Gastrocnemius medialis (tissue), 4 donors: ENCODE measurements around the gene IQGAP3. TPM values are rescaled to one million over a fixed set of nuclear protein-coding genes. Genes with fewer than 3 reads are reported as not detected.

ENCODE experiments used
- ATAC-seq, 2 donors: fragments of 150-250 bp; one replicate each; pipeline ENCODE4 v1.9.1; 2016
- DNase-seq, 2 donors: peaks; one replicate each; pipeline ENCODE4 v3.0.0-alpha.2; 2019
- H3K27ac ChIP-seq, 4 donors: fragments of 200-600 bp; sonication (generic); 1 replicate in 1 of 4; 2 replicates in 3 of 4; pipeline ENCODE4 v1.5.1; 2016 to 2018; ENCODE audit warnings: mild to moderate bottlenecking in 2 of 4, moderate library complexity in 1 of 4
- H3K27me3 ChIP-seq, 3 donors: fragments of 200-600 bp; sonication (generic) in 2 of 3; 1 replicate in 1 of 3; 2 replicates in 2 of 3; pipeline versions ENCODE4 v1.5.1 to v1.6.0; 2016 to 2019; ENCODE audit warnings: mild to moderate bottlenecking in 1 of 3, moderate library complexity in 1 of 3
- H3K36me3 ChIP-seq, 2 donors: fragments of 200-600 bp; sonication (generic) in 1 of 2; one replicate each; pipeline ENCODE4 v1.5.1; 2017 to 2018
- H3K4me1 ChIP-seq, 2 donors: fragments of 200-600 bp; sonication (generic) in 1 of 2; one replicate each; pipeline ENCODE4 v1.5.1; 2016 to 2017; ENCODE audit warnings: mild to moderate bottlenecking in 2 of 2
- H3K4me3 ChIP-seq, 4 donors: fragments of 200-600 bp; sonication (generic) in 3 of 4; 1 replicate in 1 of 4; 2 replicates in 3 of 4; pipeline ENCODE4 v1.5.1; 2016 to 2019; ENCODE audit warnings: mild to moderate bottlenecking in 2 of 4
- H3K9me3 ChIP-seq, 3 donors: fragments of 200-600 bp; sonication (generic) in 2 of 3; 1 replicate in 1 of 3; 2 replicates in 2 of 3; pipeline ENCODE4 v1.5.1; 2016 to 2019
- POLR2A ChIP-seq, 2 donors: fragments of 450-650 bp; IDR thresholded peaks; one replicate each; pipeline ENCODE4 v1.6.1; 2017; ENCODE audit warnings: antibody characterized with exemption in 2 of 2, mild to moderate bottlenecking in 2 of 2, moderate library complexity in 2 of 2
- in situ Hi-C, 4 donors: fragments of 200-750 bp; cut with MboI; loops; one replicate each; pipeline versions ENCODE4 v1.15.0 to v1.8.0; 2017; ENCODE audit warnings: low sequenced_read_pairs in 4 of 4
- intact Hi-C: fragments of 100-400 bp; cut with DNase I; formaldehyde crosslinking; loops from one replicate; pipeline ENCODE4 v1.15.1; 2023; ENCODE audit warnings: low total_unique reads
- total RNA-seq, 4 donors: library from RNA; depleted of rRNA; stranded (reverse); fragments of >200 nt; gene quantifications; one replicate each; pipeline versions ENCODE4 v1.1.0 to v1.2.3, GENCODE V29; 2016
- TF ChIP-seq, protein P1 (sequence below), 5 experiments: fragments of 450-650 bp in 3 of 5; fragments of 200-600 bp in 2 of 5; sonication (generic) in 2 of 5; IDR thresholded peaks in 4 of 5; conservative IDR thresholded peaks in 1 of 5; 1 replicate in 4 of 5; 2 replicates in 1 of 5; pipeline ENCODE4 v1.5.1; 2016 to 2019; ENCODE audit warnings: antibody characterized with exemption in 5 of 5, mild to moderate bottlenecking in 3 of 5, moderate library complexity in 3 of 5

The IQGAP3 gene
- total RNA-seq, 4 donors from 2014 or later: 0.20 to 0.55 TPM; not detected in 2

DNA sequence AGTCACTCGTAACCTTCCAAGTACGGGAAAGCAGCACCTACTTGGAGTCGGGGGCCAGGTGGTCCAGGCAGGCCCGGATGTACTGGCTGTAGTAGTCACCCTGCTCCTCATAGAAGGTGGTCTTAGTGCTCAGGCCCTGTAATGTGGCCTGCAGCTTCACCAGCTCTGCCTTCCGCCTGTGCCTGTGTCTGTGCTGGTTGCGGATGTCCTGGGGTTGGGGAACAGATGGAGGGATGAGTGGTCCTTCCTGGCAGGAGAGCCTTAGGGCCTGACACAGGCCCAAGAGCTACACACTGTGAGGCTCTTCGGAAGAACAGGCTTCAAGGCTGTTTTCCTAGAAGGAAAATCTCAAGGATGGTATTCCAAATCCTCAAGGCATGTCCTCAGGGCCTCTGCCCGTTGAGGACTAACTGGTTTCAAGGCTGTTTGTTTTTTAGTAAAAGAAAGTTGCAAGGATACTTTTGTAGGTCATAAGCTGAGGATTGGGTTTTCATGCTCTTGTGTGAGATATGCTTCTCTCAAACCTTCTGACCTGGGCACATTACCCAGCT, 43.4 kb downstream of the IQGAP3 start:
- H3K27ac ChIP-seq: no peak overlapping the region
- intact Hi-C loops: no loop called here
- no peaks in the 10 kb centered on the region for H3K36me3 ChIP-seq
- H3K4me1 ChIP-seq: peaks cover 0 to 6% of the 10 kb centered on the region in 2 donors
- DNase-seq (peak in 1 of 2 donors; percentile 9), ATAC-seq (no peak)
- TF ChIP-seq, protein P1, sequence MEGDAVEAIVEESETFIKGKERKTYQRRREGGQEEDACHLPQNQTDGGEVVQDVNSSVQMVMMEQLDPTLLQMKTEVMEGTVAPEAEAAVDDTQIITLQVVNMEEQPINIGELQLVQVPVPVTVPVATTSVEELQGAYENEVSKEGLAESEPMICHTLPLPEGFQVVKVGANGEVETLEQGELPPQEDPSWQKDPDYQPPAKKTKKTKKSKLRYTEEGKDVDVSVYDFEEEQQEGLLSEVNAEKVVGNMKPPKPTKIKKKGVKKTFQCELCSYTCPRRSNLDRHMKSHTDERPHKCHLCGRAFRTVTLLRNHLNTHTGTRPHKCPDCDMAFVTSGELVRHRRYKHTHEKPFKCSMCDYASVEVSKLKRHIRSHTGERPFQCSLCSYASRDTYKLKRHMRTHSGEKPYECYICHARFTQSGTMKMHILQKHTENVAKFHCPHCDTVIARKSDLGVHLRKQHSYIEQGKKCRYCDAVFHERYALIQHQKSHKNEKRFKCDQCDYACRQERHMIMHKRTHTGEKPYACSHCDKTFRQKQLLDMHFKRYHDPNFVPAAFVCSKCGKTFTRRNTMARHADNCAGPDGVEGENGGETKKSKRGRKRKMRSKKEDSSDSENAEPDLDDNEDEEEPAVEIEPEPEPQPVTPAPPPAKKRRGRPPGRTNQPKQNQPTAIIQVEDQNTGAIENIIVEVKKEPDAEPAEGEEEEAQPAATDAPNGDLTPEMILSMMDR (IDR thresholded peaks at IDR 0.05 in 4 of 5, conservative IDR thresholded peaks at IDR 0.05 in 1 of 5): no peak
- TF ChIP-seq POLR2A (IDR thresholded peaks at IDR 0.05): no peak
- H3K27me3 ChIP-seq: no peaks in the 10 kb centered on the region
- no peak overlapping the region for H3K4me3 ChIP-seq
- no peaks in the 10 kb centered on the region for H3K9me3 ChIP-seq
- in situ Hi-C loops: no loop called here

DNA sequence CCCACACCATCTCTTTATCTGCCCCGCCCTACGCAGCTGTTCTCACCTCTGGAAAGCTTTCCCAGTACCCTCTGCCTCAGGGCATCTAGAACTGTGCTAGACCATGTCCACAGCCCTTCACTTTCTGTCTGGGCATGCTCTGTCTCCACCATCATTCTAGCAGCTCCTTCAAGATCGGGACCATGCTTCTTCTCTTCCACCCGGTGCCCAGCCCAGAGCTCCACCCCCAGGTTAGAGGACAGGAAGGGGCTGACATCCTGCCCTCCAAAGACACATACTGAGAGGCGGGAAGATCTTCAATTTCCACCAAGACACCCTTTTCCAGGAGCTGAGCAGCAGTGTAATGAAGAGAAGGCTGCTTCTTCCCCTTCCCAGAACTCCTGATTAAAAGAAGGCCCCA, 44.1 kb downstream of the IQGAP3 start:
- no peak overlapping the region for H3K4me3 ChIP-seq
- peak in 1 of 2 donors; percentile 5 for DNase-seq
- no peak overlapping the region for H3K27ac ChIP-seq
- no peaks in the 10 kb centered on the region for H3K27me3 ChIP-seq
- no peaks in the 10 kb centered on the region for H3K36me3 ChIP-seq
- in situ Hi-C loops: no loop called here
- no peaks in the 10 kb centered on the region for H3K9me3 ChIP-seq
- TF ChIP-seq, protein P1 (IDR thresholded peaks at IDR 0.05 in 4 of 5, conservative IDR thresholded peaks at IDR 0.05 in 1 of 5): no peak
- no peak for TF ChIP-seq POLR2A (IDR thresholded peaks at IDR 0.05)
- H3K4me1 ChIP-seq: peaks cover 0 to 6% of the 10 kb centered on the region in 2 donors
- intact Hi-C loops: no loop called here
- no peak for ATAC-seq

DNA sequence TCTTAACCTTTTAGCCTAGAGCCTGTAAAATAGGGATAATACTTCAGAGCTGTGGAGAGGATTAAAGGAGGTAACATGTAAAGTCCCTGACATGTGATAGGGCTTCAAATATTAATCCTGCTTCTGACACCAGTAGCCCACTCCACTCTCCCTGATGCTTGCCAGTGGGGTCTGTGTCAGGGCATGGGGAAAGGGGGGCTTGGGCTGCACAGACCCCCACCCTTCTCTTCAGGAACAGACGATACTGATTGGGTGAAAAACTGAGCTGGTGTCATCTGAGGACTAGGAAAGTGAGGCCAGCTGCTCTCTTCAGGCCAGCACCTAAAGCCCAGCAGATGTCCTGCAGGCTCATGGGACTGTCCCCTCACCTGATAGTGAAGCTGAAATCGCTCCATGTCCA, 44.8 kb downstream of the IQGAP3 start:
- ATAC-seq (no peak), DNase-seq (no peak)
- no peak overlapping the region for H3K4me3 ChIP-seq
- H3K36me3 ChIP-seq: no peaks in the 10 kb centered on the region
- in situ Hi-C loops (no loop called here), intact Hi-C loops (no loop called here)
- H3K27ac ChIP-seq: no peak overlapping the region
- H3K27me3 ChIP-seq: no peaks in the 10 kb centered on the region
- TF ChIP-seq, protein P1 (IDR thresholded peaks at IDR 0.05 in 4 of 5, conservative IDR thresholded peaks at IDR 0.05 in 1 of 5): no peak
- no peak for TF ChIP-seq POLR2A (IDR thresholded peaks at IDR 0.05)
- H3K9me3 ChIP-seq: no peaks in the 10 kb centered on the region
- peaks cover 0 to 3% of the 10 kb centered on the region in 2 donors for H3K4me1 ChIP-seq

DNA sequence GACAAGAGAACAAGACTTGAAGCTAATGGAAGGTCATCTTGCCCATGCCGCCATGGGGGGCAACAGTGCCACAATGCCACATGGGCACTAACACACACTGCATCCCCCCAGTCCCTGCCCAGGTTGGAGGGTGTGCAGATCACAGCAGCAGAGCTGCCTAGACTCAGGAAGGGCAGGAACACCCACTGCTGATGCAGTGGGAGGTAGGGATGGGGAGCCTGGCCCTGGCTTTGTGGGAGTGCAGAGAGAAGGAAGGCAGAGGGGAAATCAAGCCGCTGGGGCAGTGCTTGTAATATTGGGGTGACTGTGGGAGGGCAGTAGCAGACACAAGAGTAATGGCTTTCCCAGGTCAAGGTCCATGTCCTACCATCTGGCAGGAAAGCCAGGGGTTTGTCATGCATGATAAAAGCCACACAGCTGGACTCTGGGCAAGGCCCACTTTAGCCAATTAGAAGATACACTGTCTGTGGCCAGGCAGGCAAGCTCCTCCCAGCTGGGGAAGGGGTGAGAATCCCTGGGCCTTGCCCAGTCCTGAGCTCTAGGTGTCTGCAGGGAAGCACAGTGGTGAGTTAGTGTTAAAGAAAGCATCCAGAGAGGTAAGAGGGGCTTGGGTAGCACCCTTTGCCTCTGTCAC, 46.4 kb downstream of the IQGAP3 start:
- no peak for ATAC-seq
- H3K4me3 ChIP-seq: no peak overlapping the region
- H3K4me1 ChIP-seq: no peaks in the 10 kb centered on the region
- in situ Hi-C loops: no loop called here
- TF ChIP-seq, protein P1 (IDR thresholded peaks at IDR 0.05 in 4 of 5, conservative IDR thresholded peaks at IDR 0.05 in 1 of 5): no peak
- TF ChIP-seq POLR2A (IDR thresholded peaks at IDR 0.05): no peak
- peak in 1 of 2 donors; percentile 11 for DNase-seq
- H3K36me3 ChIP-seq: no peaks in the 10 kb centered on the region
- H3K27ac ChIP-seq: no peak overlapping the region
- intact Hi-C loops: no loop called here
- no peaks in the 10 kb centered on the region for H3K27me3 ChIP-seq
- no peaks in the 10 kb centered on the region for H3K9me3 ChIP-seq
